CD4-positive, alpha-beta T cell treated with Interleukin-12 subunit alpha and Interleukin-12 subunit beta, for 1 hour (primary cell): Measurements from ENCODE around the gene LCA5.
"Not testable (repeated sequence)": the region's sequence is repeated elsewhere in the genome, so short reads cannot be mapped to it uniquely, and the experiment has no call there.

Experiments used
- DNase-seq: peaks from one replicate; pipeline ENCODE4 v3.0.0-alpha.2; 2020

The LCA5 gene

GRCh38 chr6:79536585-79536953 is 661 bp downstream of the LCA5 start:
- no peak for DNase-seq

- not testable (repeated sequence) for DNase-seq
Observed at GRCh38 chr6:79529567-79529966, 7.7 kb downstream of the LCA5 start.

- DNase-seq = no peak
Observed at GRCh38 chr6:79526897-79527296, 10.3 kb downstream of the LCA5 start.

GRCh38 chr6:79525272-79526100 is 11.7 kb downstream of the LCA5 start:
- DNase-seq = no peak

GRCh38 chr6:79524065-79524464 is 13.2 kb downstream of the LCA5 start:
- DNase-seq = no peak

- no peak for DNase-seq
Observed at GRCh38 chr6:79522609-79523008, 14.6 kb downstream of the LCA5 start.

- DNase-seq = no peak
Observed at GRCh38 chr6:79520534-79520933, 16.7 kb downstream of the LCA5 start.

GRCh38 chr6:79518842-79519241 is 18.4 kb downstream of the LCA5 start:
- no peak for DNase-seq

GRCh38 chr6:79515436-79515835 is 21.8 kb downstream of the LCA5 start:
- DNase-seq = no peak

- DNase-seq = no peak
Observed at GRCh38 chr6:79513111-79513510, 24.1 kb downstream of the LCA5 start.

GRCh38 chr6:79512014-79512413 is 25.2 kb downstream of the LCA5 start:
- no peak for DNase-seq

- no peak for DNase-seq
Observed at GRCh38 chr6:79510707-79511106, 26.5 kb downstream of the LCA5 start.

GRCh38 chr6:79506251-79506650 is 31.0 kb downstream of the LCA5 start:
- no peak for DNase-seq

- no peak for DNase-seq
Observed at GRCh38 chr6:79504372-79504771, 32.9 kb downstream of the LCA5 start.

- DNase-seq = no peak
Observed at GRCh38 chr6:79498842-79499241, 38.4 kb downstream of the LCA5 start.

GRCh38 chr6:79495246-79495645 is 42.0 kb downstream of the LCA5 start:
- no peak for DNase-seq

GRCh38 chr6:79494841-79495240 is 42.4 kb downstream of the LCA5 start:
- no peak for DNase-seq

GRCh38 chr6:79470728-79471127 is 66.5 kb downstream of the LCA5 start:
- DNase-seq = no peak

GRCh38 chr6:79469376-79470246 is 67.6 kb downstream of the LCA5 start:
- DNase-seq = no peak

GRCh38 chr6:79468587-79468986 is 68.6 kb downstream of the LCA5 start:
- no peak for DNase-seq

- DNase-seq = no peak
Observed at GRCh38 chr6:79468116-79468515, 69.1 kb downstream of the LCA5 start.

GRCh38 chr6:79467716-79468115 is 69.5 kb downstream of the LCA5 start:
- no peak for DNase-seq

GRCh38 chr6:79466207-79466834 is 70.9 kb downstream of the LCA5 start:
- no peak for DNase-seq

GRCh38 chr6:79465381-79465780 is 71.8 kb downstream of the LCA5 start:
- no peak for DNase-seq
